Neural cell (in vitro differentiated cells): ENCODE results near the gene RYR3. TPM values are rescaled to one million over a fixed set of nuclear protein-coding genes. Genes with fewer than 3 reads are reported as not detected.

Source experiments
- H2AFZ ChIP-seq: fragments of 200-600, 300-800 bp; sonication (generic), shearing (Covaris generic); 2 replicates; pipeline ENCODE4 v1.6.0; 2014; ENCODE audit warnings: low read depth, mild to moderate bottlenecking, antibody characterized with exemption, low read length, moderate library complexity
- H3F3A ChIP-seq: fragments of 200-600 bp; shearing (Covaris generic); 2 replicates; pipeline ENCODE4 v1.6.1; 2016; ENCODE audit warnings: mild to moderate bottlenecking, moderate library complexity, mixed read lengths, antibody characterized with exemption, low read length; ENCODE audit not compliant: insufficient read depth, poor library complexity, severe bottlenecking
- H3K27ac ChIP-seq: fragments of 200-600, 300-800 bp; sonication (generic), shearing (Covaris generic); 2 replicates; pipeline ENCODE4 v1.5.1; 2014; ENCODE audit warnings: mild to moderate bottlenecking, low read length, moderate library complexity
- H3K27me3 ChIP-seq: fragments of 300-800, 200-600 bp; sonication (generic), shearing (Covaris generic); 2 replicates; pipeline ENCODE4 v1.6.0; 2014; ENCODE audit warnings: mild to moderate bottlenecking, low read depth, low read length, moderate library complexity; ENCODE audit not compliant: insufficient read depth
- H3K36me3 ChIP-seq: fragments of 300-800, 200-600 bp; sonication (generic), shearing (Covaris generic); 2 replicates; pipeline ENCODE4 v1.5.1; 2014; ENCODE audit warnings: mild to moderate bottlenecking, antibody characterized with exemption, low read length, moderate library complexity; ENCODE audit not compliant: insufficient read depth
- H3K4me2 ChIP-seq: fragments of 300-800, 200-600 bp; sonication (generic), shearing (Covaris generic); 2 replicates; pipeline ENCODE4 v1.6.0; 2014; ENCODE audit warnings: mild to moderate bottlenecking, low read length
- H3K4me3 ChIP-seq: fragments of 300-800, 200-600 bp; sonication (generic), shearing (Covaris generic); 2 replicates; pipeline ENCODE4 v1.5.1; 2014; ENCODE audit warnings: mild to moderate bottlenecking, low read length, moderate library complexity
- H3K79me2 ChIP-seq: fragments of 200-600 bp; shearing (Covaris generic); replicated peaks from 2 replicates; pipeline ENCODE4 v1.6.0; 2014; ENCODE audit warnings: mild to moderate bottlenecking, low read length, moderate library complexity; ENCODE audit not compliant: insufficient read depth
- H3K9ac ChIP-seq: fragments of 300-800, 200-600 bp; sonication (generic), shearing (Covaris generic); 2 replicates; pipeline ENCODE4 v1.6.1; 2016; ENCODE audit warnings: mild to moderate bottlenecking, low read length, mixed read lengths
- H3K9me2 ChIP-seq: fragments of 200-600 bp; shearing (Covaris generic); 2 replicates; pipeline ENCODE4 v1.6.1; 2016; ENCODE audit warnings: mild to moderate bottlenecking, low read length, mixed read lengths; ENCODE audit not compliant: insufficient read depth
- H3K9me3 ChIP-seq: fragments of 200-600, 300-800 bp; sonication (generic), shearing (Covaris generic); 2 replicates; pipeline ENCODE4 v1.6.1; 2016; ENCODE audit warnings: mild to moderate bottlenecking, mixed run types, low read length, moderate library complexity, mixed read lengths
- H4K20me1 ChIP-seq: fragments of 200-600 bp; shearing (Covaris generic); 2 replicates; pipeline ENCODE4 v1.6.1; 2016; ENCODE audit warnings: mild to moderate bottlenecking, mixed run types; ENCODE audit not compliant: insufficient read depth
- EP300 ChIP-seq: fragments of 450-650 bp; conservative IDR thresholded peaks from 2 replicates; pipeline ENCODE4 v1.6.1; 2014; ENCODE audit warnings: antibody characterized with exemption, mild to moderate bottlenecking, moderate library complexity; ENCODE audit not compliant: poor library complexity, severe bottlenecking
- EZH2 ChIP-seq: fragments of 200-600, 300-800 bp; shearing (Covaris generic), sonication (generic); IDR thresholded peaks from 2 replicates; pipeline ENCODE4 v1.6.1; 2014; ENCODE audit warnings: antibody characterized with exemption, low read length, borderline replicate concordance, mild to moderate bottlenecking; ENCODE audit not compliant: insufficient read depth, poor library complexity, severe bottlenecking
- MXI1 ChIP-seq: fragments of 450-650 bp; conservative IDR thresholded peaks from 2 replicates; pipeline ENCODE4 v1.6.1; 2014; ENCODE audit warnings: antibody characterized with exemption, mild to moderate bottlenecking; ENCODE audit not compliant: poor library complexity, severe bottlenecking
- POLR2AphosphoS5 ChIP-seq: IDR thresholded peaks from 2 replicates; pipeline ENCODE4 v1.6.1; 2012
- RAD21 ChIP-seq: fragments of 450-650 bp; conservative IDR thresholded peaks from 2 replicates; pipeline ENCODE4 v1.6.1; 2014; ENCODE audit warnings: antibody characterized with exemption, mild to moderate bottlenecking, moderate library complexity
- SMC3 ChIP-seq: fragments of 450-650 bp; conservative IDR thresholded peaks from 2 replicates; pipeline ENCODE4 v1.6.1; 2014; ENCODE audit warnings: antibody characterized with exemption, mild to moderate bottlenecking, moderate library complexity; ENCODE audit not compliant: poor library complexity
- TAF1 ChIP-seq: IDR thresholded peaks from 2 replicates; pipeline ENCODE4 v1.6.1; 2012; ENCODE audit warnings: low read depth
- polyA plus RNA-seq: library from polyadenylated mRNA; depleted of rRNA; stranded (reverse); fragments of >200 nt; gene quantifications from 2 replicates; pipeline ENCODE4 v1.2.3, GENCODE V29; 2014
- TF ChIP-seq, protein P1 (sequence below): fragments of 450-650 bp; IDR thresholded peaks from 2 replicates; pipeline ENCODE4 v1.5.1; 2014; ENCODE audit warnings: antibody characterized with exemption, mild to moderate bottlenecking, moderate library complexity; ENCODE audit not compliant: poor library complexity, severe bottlenecking
- TF ChIP-seq, protein P2 (sequence below): IDR thresholded peaks from 2 replicates; pipeline ENCODE4 v1.6.1; 2012; ENCODE audit warnings: borderline replicate concordance

The RYR3 gene
- polyA plus RNA-seq, 1 donor from 2014 or later: 12.6 TPM

DNA sequence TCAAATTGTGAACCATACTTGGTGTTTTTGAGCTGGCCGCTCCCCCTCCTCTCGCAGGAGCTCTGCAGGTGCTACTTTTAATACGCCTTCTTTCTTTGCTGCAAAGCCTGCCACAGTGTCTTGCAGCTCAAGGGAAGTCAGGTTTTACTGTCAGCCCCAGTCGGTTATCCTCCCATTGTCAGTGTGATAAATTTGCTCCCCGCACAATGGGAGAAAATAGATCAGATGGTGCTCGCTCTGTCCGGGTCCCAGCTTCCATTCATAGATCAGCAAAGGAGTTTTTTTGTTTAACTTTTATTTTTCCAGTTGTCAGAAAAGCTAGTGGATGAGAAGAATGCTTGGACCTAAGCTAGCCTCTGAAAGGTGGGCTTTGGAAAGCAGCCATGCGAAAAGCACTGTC, 207.7 kb downstream of the RYR3 start:
- H3K79me2 ChIP-seq: no peaks in the 10 kb centered on the region
- H3K27ac ChIP-seq: no peak overlapping the region
- no peak overlapping the region for H2AFZ ChIP-seq
- no peaks in the 10 kb centered on the region for H4K20me1 ChIP-seq
- no peaks in the 10 kb centered on the region for H3K9me2 ChIP-seq
- no peak overlapping the region for H3K4me3 ChIP-seq
- no peaks in the 10 kb centered on the region for H3K9me3 ChIP-seq
- no peaks in the 10 kb centered on the region for H3F3A ChIP-seq
- H3K4me2 ChIP-seq: no peak overlapping the region
- H3K27me3 ChIP-seq: no peaks in the 10 kb centered on the region
- no peak overlapping the region for H3K9ac ChIP-seq
- H3K36me3 ChIP-seq: no peaks in the 10 kb centered on the region
- TF ChIP-seq, protein P1, sequence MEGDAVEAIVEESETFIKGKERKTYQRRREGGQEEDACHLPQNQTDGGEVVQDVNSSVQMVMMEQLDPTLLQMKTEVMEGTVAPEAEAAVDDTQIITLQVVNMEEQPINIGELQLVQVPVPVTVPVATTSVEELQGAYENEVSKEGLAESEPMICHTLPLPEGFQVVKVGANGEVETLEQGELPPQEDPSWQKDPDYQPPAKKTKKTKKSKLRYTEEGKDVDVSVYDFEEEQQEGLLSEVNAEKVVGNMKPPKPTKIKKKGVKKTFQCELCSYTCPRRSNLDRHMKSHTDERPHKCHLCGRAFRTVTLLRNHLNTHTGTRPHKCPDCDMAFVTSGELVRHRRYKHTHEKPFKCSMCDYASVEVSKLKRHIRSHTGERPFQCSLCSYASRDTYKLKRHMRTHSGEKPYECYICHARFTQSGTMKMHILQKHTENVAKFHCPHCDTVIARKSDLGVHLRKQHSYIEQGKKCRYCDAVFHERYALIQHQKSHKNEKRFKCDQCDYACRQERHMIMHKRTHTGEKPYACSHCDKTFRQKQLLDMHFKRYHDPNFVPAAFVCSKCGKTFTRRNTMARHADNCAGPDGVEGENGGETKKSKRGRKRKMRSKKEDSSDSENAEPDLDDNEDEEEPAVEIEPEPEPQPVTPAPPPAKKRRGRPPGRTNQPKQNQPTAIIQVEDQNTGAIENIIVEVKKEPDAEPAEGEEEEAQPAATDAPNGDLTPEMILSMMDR: no peak
- TF ChIP-seq SMC3 (no peak), POLR2AphosphoS5 (no peak), EZH2 (no peak), RAD21 (no peak), EP300 (no peak), TAF1 (no peak), MXI1 (no peak)
- TF ChIP-seq, protein P2, sequence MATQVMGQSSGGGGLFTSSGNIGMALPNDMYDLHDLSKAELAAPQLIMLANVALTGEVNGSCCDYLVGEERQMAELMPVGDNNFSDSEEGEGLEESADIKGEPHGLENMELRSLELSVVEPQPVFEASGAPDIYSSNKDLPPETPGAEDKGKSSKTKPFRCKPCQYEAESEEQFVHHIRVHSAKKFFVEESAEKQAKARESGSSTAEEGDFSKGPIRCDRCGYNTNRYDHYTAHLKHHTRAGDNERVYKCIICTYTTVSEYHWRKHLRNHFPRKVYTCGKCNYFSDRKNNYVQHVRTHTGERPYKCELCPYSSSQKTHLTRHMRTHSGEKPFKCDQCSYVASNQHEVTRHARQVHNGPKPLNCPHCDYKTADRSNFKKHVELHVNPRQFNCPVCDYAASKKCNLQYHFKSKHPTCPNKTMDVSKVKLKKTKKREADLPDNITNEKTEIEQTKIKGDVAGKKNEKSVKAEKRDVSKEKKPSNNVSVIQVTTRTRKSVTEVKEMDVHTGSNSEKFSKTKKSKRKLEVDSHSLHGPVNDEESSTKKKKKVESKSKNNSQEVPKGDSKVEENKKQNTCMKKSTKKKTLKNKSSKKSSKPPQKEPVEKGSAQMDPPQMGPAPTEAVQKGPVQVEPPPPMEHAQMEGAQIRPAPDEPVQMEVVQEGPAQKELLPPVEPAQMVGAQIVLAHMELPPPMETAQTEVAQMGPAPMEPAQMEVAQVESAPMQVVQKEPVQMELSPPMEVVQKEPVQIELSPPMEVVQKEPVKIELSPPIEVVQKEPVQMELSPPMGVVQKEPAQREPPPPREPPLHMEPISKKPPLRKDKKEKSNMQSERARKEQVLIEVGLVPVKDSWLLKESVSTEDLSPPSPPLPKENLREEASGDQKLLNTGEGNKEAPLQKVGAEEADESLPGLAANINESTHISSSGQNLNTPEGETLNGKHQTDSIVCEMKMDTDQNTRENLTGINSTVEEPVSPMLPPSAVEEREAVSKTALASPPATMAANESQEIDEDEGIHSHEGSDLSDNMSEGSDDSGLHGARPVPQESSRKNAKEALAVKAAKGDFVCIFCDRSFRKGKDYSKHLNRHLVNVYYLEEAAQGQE: no peak

DNA sequence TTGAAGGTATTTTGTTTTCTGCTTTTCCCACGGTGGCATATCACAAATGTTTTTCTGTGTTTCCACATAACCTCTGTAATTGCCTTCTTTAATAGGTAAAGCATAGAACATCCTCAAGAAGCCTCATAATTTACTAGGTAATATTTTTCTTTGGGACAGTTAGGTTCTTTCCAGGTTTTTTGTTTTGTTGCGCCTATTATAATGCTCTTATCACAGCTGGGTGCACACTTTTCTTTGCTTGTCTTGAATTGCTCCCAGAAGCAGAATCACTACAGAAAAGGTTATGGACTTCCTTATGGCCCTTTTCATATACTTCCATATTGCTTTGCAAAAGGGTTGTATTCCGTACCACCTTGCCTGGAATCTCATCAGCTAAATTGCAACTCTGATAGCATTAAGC, 213.5 kb downstream of the RYR3 start:
- Histone ChIP-seq H3K27me3 (no peaks in the 10 kb centered on the region), H3K9me3 (no peaks in the 10 kb centered on the region), H3K9ac (no peak overlapping the region), H2AFZ (no peak overlapping the region), H3K9me2 (no peaks in the 10 kb centered on the region), H3K79me2 (no peaks in the 10 kb centered on the region), H3K36me3 (no peaks in the 10 kb centered on the region), H3K4me3 (no peak overlapping the region), H3K4me2 (no peak overlapping the region), H3K27ac (no peak overlapping the region), H3F3A (no peaks in the 10 kb centered on the region), H4K20me1 (no peaks in the 10 kb centered on the region)
- TF ChIP-seq, protein P1: no peak
- TF ChIP-seq, protein P2: peak; percentile 86
- TF ChIP-seq POLR2AphosphoS5: peak; percentile 55
- TF ChIP-seq EP300: no peak
- TF ChIP-seq EZH2: no peak
